ENCODE data around the gene ARHGAP15.

GRCh38 chr2:143209570-143210445 lies 80.6 kb downstream of the ARHGAP15 start:
- no peak for TF ChIP-seq CTCF (IDR thresholded peaks at IDR 0.05)
- TF ChIP-seq SIN3A (IDR thresholded peaks at IDR 0.05; ENCODE audit: borderline replicate concordance, insufficient read depth, low read depth, low read length), result no peak
- no peak for TF ChIP-seq TCF7L2 (IDR thresholded peaks at IDR 0.05; ENCODE audit: low read depth, low read length)
- no peak for TF ChIP-seq REST (IDR thresholded peaks at IDR 0.05; ENCODE audit: insufficient read depth in 1 of 2, low read depth in 2 of 2, low read length in 1 of 2)
- TF ChIP-seq POLR2AphosphoS5 (IDR thresholded peaks at IDR 0.05; ENCODE audit: low read depth, low read length), result no peak
